H9 (cell line): Measurements from ENCODE around the gene QRICH2. TPM values are rescaled to one million over a fixed set of nuclear protein-coding genes. Genes with fewer than 3 reads are reported as not detected.

ENCODE experiments used
- DNase-seq: peaks from one replicate; pipeline ENCODE4 v3.0.0-alpha.2; 2017
- H2AFZ ChIP-seq: one replicate; pipeline ENCODE4 v1.6.1; 2013; ENCODE audit warnings: mild to moderate bottlenecking, low read length, control low read depth, moderate library complexity
- H2AK5ac ChIP-seq: 2 replicates; pipeline ENCODE4 v1.6.1; 2013; ENCODE audit warnings: low read length, control low read depth, mixed read lengths; ENCODE audit not compliant: insufficient read length
- H2BK120ac ChIP-seq: one replicate; pipeline ENCODE4 v1.6.1; 2013; ENCODE audit warnings: low read depth, mild to moderate bottlenecking, low read length, control low read depth, inconsistent platforms; ENCODE audit not compliant: poor library complexity, severe bottlenecking
- H2BK12ac ChIP-seq: 2 replicates; pipeline ENCODE4 v1.6.1; 2013; ENCODE audit warnings: low read length, control low read depth, mixed read lengths, low read depth; ENCODE audit not compliant: insufficient read length
- H2BK15ac ChIP-seq: 2 replicates; pipeline ENCODE4 v1.6.1; 2013; ENCODE audit warnings: low read depth, low read length, control low read depth
- H2BK20ac ChIP-seq: one replicate; pipeline ENCODE4 v1.6.1; 2013; ENCODE audit warnings: low read depth, mild to moderate bottlenecking, low read length, control low read depth, inconsistent platforms; ENCODE audit not compliant: poor library complexity, severe bottlenecking
- H2BK5ac ChIP-seq: 2 replicates; pipeline ENCODE4 v1.6.1; 2013; ENCODE audit warnings: low read length, control low read depth, mixed read lengths; ENCODE audit not compliant: insufficient read length
- H3K14ac ChIP-seq: 2 replicates; pipeline ENCODE4 v1.6.1; 2013; ENCODE audit warnings: low read length, control low read depth; ENCODE audit not compliant: insufficient read depth
- H3K18ac ChIP-seq: 2 replicates; pipeline ENCODE4 v1.6.1; 2013; ENCODE audit warnings: low read depth, mild to moderate bottlenecking, mixed read lengths, low read length, control low read depth; ENCODE audit not compliant: insufficient read length
- H3K23ac ChIP-seq: 2 replicates; pipeline ENCODE4 v1.6.1; 2013; ENCODE audit warnings: low read length, control low read depth, mixed read lengths, low read depth; ENCODE audit not compliant: insufficient read length
- H3K23me2 ChIP-seq: 2 replicates; pipeline ENCODE4 v1.6.1; 2013; ENCODE audit warnings: low read depth, mild to moderate bottlenecking, mixed read lengths, low read length, control low read depth; ENCODE audit not compliant: insufficient read length, poor library complexity, severe bottlenecking
- H3K27ac ChIP-seq: 2 replicates; pipeline ENCODE4 v1.5.1; 2013; ENCODE audit warnings: low read length, control low read depth, mixed read lengths, low read depth; ENCODE audit not compliant: insufficient read length
- H3K27me3 ChIP-seq: 2 replicates; pipeline ENCODE4 v1.6.1; 2013; ENCODE audit warnings: low read length, control low read depth, inconsistent platforms; ENCODE audit not compliant: insufficient read depth
- H3K4ac ChIP-seq: 2 replicates; pipeline ENCODE4 v1.6.1; 2013; ENCODE audit warnings: low read depth, mild to moderate bottlenecking, control low read depth, inconsistent platforms, low read length, moderate library complexity
- H3K4me1 ChIP-seq: 2 replicates; pipeline ENCODE4 v1.6.1; 2013; ENCODE audit warnings: low read length, control low read depth, inconsistent platforms; ENCODE audit not compliant: insufficient read depth
- H3K4me2 ChIP-seq: 2 replicates; pipeline ENCODE4 v1.6.1; 2013; ENCODE audit warnings: low read length, control low read depth, mixed read lengths; ENCODE audit not compliant: insufficient read length, insufficient read depth
- H3K56ac ChIP-seq: 2 replicates; pipeline ENCODE4 v1.6.1; 2013; ENCODE audit warnings: low read depth, mild to moderate bottlenecking, mixed read lengths, low read length, control low read depth; ENCODE audit not compliant: insufficient read length
- H3K79me1 ChIP-seq: 2 replicates; pipeline ENCODE4 v1.6.1; 2013; ENCODE audit warnings: low read depth, mild to moderate bottlenecking, moderate library complexity, low read length, control low read depth, inconsistent platforms; ENCODE audit not compliant: insufficient read depth, poor library complexity, severe bottlenecking
- H3K79me2 ChIP-seq: 2 replicates; pipeline ENCODE4 v1.6.1; 2013; ENCODE audit warnings: low read length, control low read depth, inconsistent platforms; ENCODE audit not compliant: insufficient read depth
- H3K9ac ChIP-seq: 2 replicates; pipeline ENCODE4 v1.6.1; 2013; ENCODE audit warnings: low read length, control low read depth, mixed read lengths; ENCODE audit not compliant: insufficient read length; ENCODE audit errors: extremely low read depth
- H3K9me3 ChIP-seq: one replicate; pipeline ENCODE4 v1.6.1; 2013; ENCODE audit warnings: low read depth, low read length, inconsistent platforms; ENCODE audit not compliant: control insufficient read depth
- H3T11ph ChIP-seq: one replicate; pipeline ENCODE4 v1.6.1; 2013; ENCODE audit warnings: mild to moderate bottlenecking, low read length, control low read depth, inconsistent platforms
- H4K20me1 ChIP-seq: one replicate; pipeline ENCODE4 v1.6.1; 2013; ENCODE audit not compliant: control insufficient read depth, insufficient read length, insufficient read depth
- H4K5ac ChIP-seq: 2 replicates; pipeline ENCODE4 v1.6.1; 2013; ENCODE audit warnings: low read depth, mild to moderate bottlenecking, mixed read lengths, low read length, control low read depth; ENCODE audit not compliant: insufficient read length
- H4K8ac ChIP-seq: replicated peaks from 2 replicates; pipeline ENCODE4 v1.6.1; 2013; ENCODE audit warnings: low read length, control low read depth, mixed read lengths, low read depth; ENCODE audit not compliant: insufficient read length
- H4K91ac ChIP-seq: 2 replicates; pipeline ENCODE4 v1.6.1; 2013; ENCODE audit warnings: low read depth, mild to moderate bottlenecking, moderate library complexity, mixed read lengths, low read length, control low read depth; ENCODE audit not compliant: insufficient read length
- H3K27ac Mint-ChIP-seq, 3 experiments: 2 replicates in 2 of 3; 3 replicates in 1 of 3; pipeline ENCODE4 v1.8.0; 2020 to 2021; ENCODE audit warnings: mixed read lengths in 3 of 3, mild to moderate bottlenecking in 1 of 3, moderate library complexity in 1 of 3
- H3K27me3 Mint-ChIP-seq: 2 replicates; pipeline ENCODE4 v1.8.0; 2021; ENCODE audit warnings: low read depth, mild to moderate bottlenecking, moderate library complexity, mixed read lengths
- H3K36me3 Mint-ChIP-seq, 3 experiments: 2 replicates in 2 of 3; 3 replicates in 1 of 3; pipeline ENCODE4 v1.8.0; 2020 to 2021; ENCODE audit warnings: low read depth in 3 of 3, mixed read lengths in 3 of 3; ENCODE audit not compliant: insufficient read depth in 1 of 3
- H3K4me1 Mint-ChIP-seq, 2 experiments: 2 replicates each; pipeline ENCODE4 v1.8.0; 2020; ENCODE audit warnings: mixed read lengths in 2 of 2
- H3K4me3 Mint-ChIP-seq, 2 experiments: 2 replicates in 1 of 2; 3 replicates in 1 of 2; pipeline ENCODE4 v1.8.0; 2020 to 2021; ENCODE audit warnings: mild to moderate bottlenecking in 2 of 2, mixed read lengths in 2 of 2, moderate library complexity in 1 of 2
- H3K9me3 Mint-ChIP-seq, 2 experiments: 2 replicates in 1 of 2; 3 replicates in 1 of 2; pipeline ENCODE4 v1.8.0; 2020; ENCODE audit warnings: mild to moderate bottlenecking in 2 of 2, mixed read lengths in 2 of 2, moderate library complexity in 1 of 2
- WGBS: extraction: QIAGEN DNeasy Blood & Tissue Kit; methylation state at CpG from one replicate; pipeline ENCODE4 v1.1.7; 2013; ENCODE audit warnings: missing lambda C conversion rate, low lambda C conversion rate, mixed read lengths; ENCODE audit not compliant: insufficient read length; ENCODE audit errors: extremely low coverage; 5-methylcytosine and 5-hydroxymethylcytosine counted together
- total RNA-seq: library from RNA; stranded (reverse); gene quantifications from 2 replicates; pipeline ENCODE4 v1.2.1, GENCODE V29; 2021
- TF ChIP-seq, protein P1 (sequence below): fragments of 200-600 bp; sonication (generic); conservative IDR thresholded peaks from 3 replicates; pipeline ENCODE4 v1.8.0; 2021; ENCODE audit warnings: antibody characterized with exemption, mild to moderate bottlenecking

QRICH2 gene
- total RNA-seq, 1 experiment from 2014 or later: 3.2 TPM

DNA sequence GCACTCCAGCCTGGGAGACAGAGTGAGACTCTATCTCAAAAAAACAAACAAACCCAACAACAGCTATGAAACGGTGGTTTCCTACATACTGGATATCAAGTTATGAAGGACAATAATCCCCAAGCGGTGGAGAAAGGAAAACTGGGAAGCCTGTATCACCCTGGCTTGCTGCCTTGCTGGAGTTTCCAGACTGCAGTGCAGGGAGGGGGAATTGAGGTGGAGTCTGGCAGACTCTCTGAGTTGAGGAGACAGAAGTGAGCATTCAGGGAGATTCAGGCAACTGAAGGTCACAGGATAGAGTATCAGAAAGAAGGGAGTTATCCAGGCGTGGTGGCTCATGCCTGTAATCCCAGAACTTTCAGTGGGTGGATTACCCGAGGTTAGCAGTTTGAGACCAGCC is 11.9 kb downstream of the QRICH2 start:
- Histone ChIP-seq H3K4ac (no peak overlapping the region), H4K91ac (no peak overlapping the region), H3K9ac (no peak overlapping the region), H2AK5ac (no peak overlapping the region), H2BK12ac (no peak overlapping the region), H3K18ac (no peak overlapping the region), H2BK15ac (no peak overlapping the region), H3K23me2 (no peaks in the 10 kb centered on the region), H2AFZ (no peak overlapping the region), H3K23ac (no peak overlapping the region), H3K56ac (no peak overlapping the region), H3K14ac (no peak overlapping the region), H4K8ac (no peak overlapping the region), H3T11ph (no peak overlapping the region), H4K20me1 (no peaks in the 10 kb centered on the region), H3K79me1 (no peaks in the 10 kb centered on the region), H2BK120ac (no peak overlapping the region), H3K27me3 (no peaks in the 10 kb centered on the region), H3K9me3 (no peaks in the 10 kb centered on the region), H2BK20ac (no peak overlapping the region), H3K4me2 (no peak overlapping the region), H3K79me2 (no peaks in the 10 kb centered on the region), H2BK5ac (no peak overlapping the region), H3K27ac (no peak overlapping the region), H4K5ac (no peak overlapping the region), H3K4me1 (no peaks in the 10 kb centered on the region)
- no CpG with 5 or more reads among the region's 4 CpGs for WGBS
- no peaks in the 10 kb centered on the region for H3K9me3 Mint-ChIP-seq
- peaks cover 0 to 2% (median 0%) of the 10 kb centered on the region in 3 experiments; a peak in 3 of 7 replicates for H3K36me3 Mint-ChIP-seq
- H3K4me1 Mint-ChIP-seq: peaks cover 3% of the 10 kb centered on the region in 2 experiments; a peak in 2 of 4 replicates
- H3K27ac Mint-ChIP-seq: peak overlapping the region in 2 of 3 experiments; percentile 4 to 76; a peak in 2 of 7 replicates
- TF ChIP-seq, protein P1, sequence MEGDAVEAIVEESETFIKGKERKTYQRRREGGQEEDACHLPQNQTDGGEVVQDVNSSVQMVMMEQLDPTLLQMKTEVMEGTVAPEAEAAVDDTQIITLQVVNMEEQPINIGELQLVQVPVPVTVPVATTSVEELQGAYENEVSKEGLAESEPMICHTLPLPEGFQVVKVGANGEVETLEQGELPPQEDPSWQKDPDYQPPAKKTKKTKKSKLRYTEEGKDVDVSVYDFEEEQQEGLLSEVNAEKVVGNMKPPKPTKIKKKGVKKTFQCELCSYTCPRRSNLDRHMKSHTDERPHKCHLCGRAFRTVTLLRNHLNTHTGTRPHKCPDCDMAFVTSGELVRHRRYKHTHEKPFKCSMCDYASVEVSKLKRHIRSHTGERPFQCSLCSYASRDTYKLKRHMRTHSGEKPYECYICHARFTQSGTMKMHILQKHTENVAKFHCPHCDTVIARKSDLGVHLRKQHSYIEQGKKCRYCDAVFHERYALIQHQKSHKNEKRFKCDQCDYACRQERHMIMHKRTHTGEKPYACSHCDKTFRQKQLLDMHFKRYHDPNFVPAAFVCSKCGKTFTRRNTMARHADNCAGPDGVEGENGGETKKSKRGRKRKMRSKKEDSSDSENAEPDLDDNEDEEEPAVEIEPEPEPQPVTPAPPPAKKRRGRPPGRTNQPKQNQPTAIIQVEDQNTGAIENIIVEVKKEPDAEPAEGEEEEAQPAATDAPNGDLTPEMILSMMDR: no peak
- no peak for DNase-seq
- H3K4me3 Mint-ChIP-seq: no peak overlapping the region
- H3K27me3 Mint-ChIP-seq: no peaks in the 10 kb centered on the region
